Rectal smooth muscle tissue (tissue), 1 donor: ENCODE results near the gene RABGAP1L.
"Not testable (repeated sequence)": the region's sequence is repeated elsewhere in the genome, so short reads cannot be mapped to it uniquely, and the experiment has no call there.

Source experiments
- H3K27ac ChIP-seq: one replicate; pipeline ENCODE4 v1.7.0; 2013; ENCODE audit warnings: low read depth, low read length, inconsistent platforms
- H3K27me3 ChIP-seq: one replicate; pipeline ENCODE4 v1.7.0; 2013; ENCODE audit warnings: low read length; ENCODE audit not compliant: control insufficient read depth, insufficient read depth
- H3K36me3 ChIP-seq: one replicate; pipeline ENCODE4 v1.7.0; 2013; ENCODE audit warnings: low read length; ENCODE audit not compliant: control insufficient read depth, insufficient read depth
- H3K4me1 ChIP-seq: one replicate; pipeline ENCODE4 v1.7.0; 2013; ENCODE audit warnings: low read length; ENCODE audit not compliant: control insufficient read depth, insufficient read depth
- H3K4me3 ChIP-seq: one replicate; pipeline ENCODE4 v1.7.0; 2013; ENCODE audit warnings: low read length
- H3K9ac ChIP-seq: one replicate; pipeline ENCODE4 v1.7.0; 2013; ENCODE audit warnings: low read length

The RABGAP1L gene

DNA sequence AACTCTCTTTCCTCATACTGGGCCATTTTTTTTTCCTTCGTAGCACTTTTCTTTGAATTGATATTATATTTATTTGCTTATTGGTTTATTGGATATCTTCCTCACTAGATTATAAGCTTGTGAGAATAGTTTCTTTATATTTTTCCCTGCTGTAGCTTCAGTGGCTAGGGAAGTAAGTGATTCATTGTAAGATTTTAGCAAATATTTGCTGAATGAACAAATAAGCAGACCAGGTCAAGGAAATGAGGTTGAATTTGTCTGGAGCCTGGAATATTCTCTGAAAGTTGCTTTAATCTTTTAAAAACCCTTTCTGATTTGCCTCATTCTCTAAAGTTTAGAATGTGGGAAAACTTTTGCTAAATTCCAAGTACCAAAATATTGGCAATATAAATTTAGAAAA, 80.2 kb downstream of the RABGAP1L start:
- Histone ChIP-seq H3K9ac (no peak overlapping the region), H3K27me3 (no peaks in the 10 kb centered on the region), H3K4me3 (no peak overlapping the region), H3K36me3 (no peaks in the 10 kb centered on the region), H3K27ac (no peak overlapping the region), H3K4me1 (no peaks in the 10 kb centered on the region)

GRCh38 chr1:174242856-174243255, 83.5 kb downstream of the RABGAP1L start:
- Histone ChIP-seq H3K36me3 (no peaks in the 10 kb centered on the region), H3K4me3 (no peak overlapping the region), H3K27ac (no peak overlapping the region), H3K27me3 (no peaks in the 10 kb centered on the region), H3K4me1 (no peaks in the 10 kb centered on the region), H3K9ac (no peak overlapping the region)

GRCh38 chr1:174243451-174244000, 84.2 kb downstream of the RABGAP1L start:
- Histone ChIP-seq H3K27ac (no peak overlapping the region), H3K4me1 (no peaks in the 10 kb centered on the region), H3K4me3 (no peak overlapping the region), H3K36me3 (no peaks in the 10 kb centered on the region), H3K9ac (no peak overlapping the region), H3K27me3 (no peaks in the 10 kb centered on the region)

- Histone ChIP-seq H3K9ac (no peak overlapping the region), H3K4me1 (no peaks in the 10 kb centered on the region), H3K27ac (no peak overlapping the region), H3K4me3 (no peak overlapping the region), H3K27me3 (no peaks in the 10 kb centered on the region), H3K36me3 (no peaks in the 10 kb centered on the region)
Observed at GRCh38 chr1:174244017-174244416, 84.7 kb downstream of the RABGAP1L start.

- H3K27me3 ChIP-seq, result no peaks in the 10 kb centered on the region
- no peak overlapping the region for H3K9ac ChIP-seq
- no peak overlapping the region for H3K27ac ChIP-seq
- no peaks in the 10 kb centered on the region for H3K4me1 ChIP-seq
- H3K36me3 ChIP-seq, result no peaks in the 10 kb centered on the region
- H3K4me3 ChIP-seq, result no peak overlapping the region
Observed at GRCh38 chr1:174247472-174247871, 88.2 kb downstream of the RABGAP1L start.

- H3K4me3 ChIP-seq, result no peak overlapping the region
- no peak overlapping the region for H3K27ac ChIP-seq
- no peaks in the 10 kb centered on the region for H3K4me1 ChIP-seq
- H3K9ac ChIP-seq, result no peak overlapping the region
- H3K27me3 ChIP-seq, result no peaks in the 10 kb centered on the region
- H3K36me3 ChIP-seq, result no peaks in the 10 kb centered on the region
Observed at GRCh38 chr1:174248041-174248440, 88.7 kb downstream of the RABGAP1L start.

DNA sequence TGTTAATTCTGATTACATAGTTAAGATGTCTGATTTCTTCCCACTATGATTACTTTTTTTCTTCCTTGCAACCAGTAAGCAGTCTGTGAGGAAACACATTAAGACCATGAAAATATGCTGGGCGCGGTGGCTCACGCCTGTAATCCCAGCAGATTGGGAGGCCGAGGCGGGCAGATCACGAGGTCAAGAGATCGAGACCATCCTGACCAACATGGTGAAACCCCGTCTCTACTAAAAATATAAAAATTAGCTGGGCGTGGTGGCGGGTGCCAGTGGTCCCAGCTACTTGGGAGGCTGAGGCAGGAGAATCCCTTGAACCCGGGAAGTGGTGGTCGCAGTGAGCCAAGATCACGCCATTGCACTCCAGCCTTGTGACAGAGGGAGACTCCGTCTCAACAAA, 97.1 kb downstream of the RABGAP1L start:
- H3K36me3 ChIP-seq, H3K4me3 ChIP-seq, H3K27ac ChIP-seq, H3K4me1 ChIP-seq, H3K27me3 ChIP-seq, H3K9ac ChIP-seq: not testable (repeated sequence)

- Histone ChIP-seq H3K27me3 (no peaks in the 10 kb centered on the region), H3K9ac (no peak overlapping the region), H3K4me1 (no peaks in the 10 kb centered on the region), H3K27ac (no peak overlapping the region), H3K4me3 (no peak overlapping the region), H3K36me3 (no peaks in the 10 kb centered on the region)
Observed at GRCh38 chr1:174258148-174258550, 98.8 kb downstream of the RABGAP1L start.

GRCh38 chr1:174262349-174263241, 103.3 kb downstream of the RABGAP1L start:
- no peak overlapping the region for H3K9ac ChIP-seq
- H3K27me3 ChIP-seq, result no peaks in the 10 kb centered on the region
- H3K27ac ChIP-seq, result no peak overlapping the region
- H3K4me3 ChIP-seq, result no peak overlapping the region
- H3K4me1 ChIP-seq, result no peaks in the 10 kb centered on the region
- no peaks in the 10 kb centered on the region for H3K36me3 ChIP-seq

DNA sequence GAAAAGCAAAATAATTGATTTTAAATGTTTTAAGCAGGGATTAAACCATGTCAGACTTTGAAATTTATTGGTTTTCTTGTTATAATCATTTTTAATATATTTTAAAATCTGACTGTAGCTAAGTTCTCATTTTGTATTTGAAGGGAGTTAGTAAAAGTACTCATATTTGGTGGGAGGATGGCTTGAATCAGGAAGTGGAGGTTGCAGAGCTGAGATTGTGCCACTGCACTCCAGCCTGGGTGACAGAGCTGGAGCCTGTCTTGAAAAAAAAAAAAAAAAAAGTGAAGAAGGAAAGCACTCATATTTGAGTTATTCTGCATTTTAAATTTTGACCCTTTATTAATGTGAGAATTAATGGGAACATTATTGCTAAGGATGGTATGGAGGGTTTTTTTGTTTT, 106.0 kb downstream of the RABGAP1L start:
- Histone ChIP-seq H3K27ac (no peak overlapping the region), H3K4me1 (no peaks in the 10 kb centered on the region), H3K27me3 (no peaks in the 10 kb centered on the region), H3K36me3 (no peaks in the 10 kb centered on the region), H3K4me3 (no peak overlapping the region), H3K9ac (no peak overlapping the region)

DNA sequence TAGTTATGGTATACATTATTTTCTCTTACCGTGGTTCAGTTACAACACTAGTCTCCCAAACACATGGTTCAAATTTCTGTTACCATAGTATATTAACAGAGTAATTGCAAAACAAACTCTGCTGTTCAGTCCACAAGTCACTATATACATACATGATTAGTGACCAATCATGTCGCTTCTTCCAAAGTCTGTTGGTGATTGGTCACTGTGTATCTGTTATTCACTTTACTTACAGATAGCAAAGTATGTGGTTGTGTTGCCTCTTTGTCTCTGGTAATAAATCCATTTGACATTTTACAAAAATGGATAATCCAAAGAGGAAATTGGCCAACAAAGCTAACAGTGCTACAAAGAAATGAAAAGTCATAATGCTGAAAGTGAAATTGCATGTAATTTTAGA, 107.2 kb downstream of the RABGAP1L start:
- Histone ChIP-seq H3K4me3 (no peak overlapping the region), H3K4me1 (no peaks in the 10 kb centered on the region), H3K9ac (no peak overlapping the region), H3K27me3 (no peaks in the 10 kb centered on the region), H3K36me3 (no peaks in the 10 kb centered on the region), H3K27ac (no peak overlapping the region)

- Histone ChIP-seq H3K4me1 (no peaks in the 10 kb centered on the region), H3K36me3 (no peaks in the 10 kb centered on the region), H3K27me3 (no peaks in the 10 kb centered on the region), H3K9ac (no peak overlapping the region), H3K4me3 (no peak overlapping the region), H3K27ac (no peak overlapping the region)
Observed at GRCh38 chr1:174266991-174267612, 107.8 kb downstream of the RABGAP1L start.
